NCI-H2081 treated with DMSO at 0.1 percent for 48 hours (cell line): ENCODE data around the gene NSL1.

ENCODE experiments used
- DNase-seq: peaks from one replicate; lab custom pipeline; 2025; lab: John Stamatoyannopoulos, UW

NSL1 gene

GRCh38 chr1:212685429-212685828, 106.1 kb downstream of the NSL1 start:
- no peak for DNase-seq

GRCh38 chr1:212684521-212685090, 107.0 kb downstream of the NSL1 start:
- no peak for DNase-seq

- no peak for DNase-seq
Measured at GRCh38 chr1:212684076-212684475, 107.5 kb downstream of the NSL1 start.

GRCh38 chr1:212683357-212683722, 108.2 kb downstream of the NSL1 start:
- DNase-seq, result no peak

GRCh38 chr1:212680680-212681389, 110.7 kb downstream of the NSL1 start:
- no peak for DNase-seq

- no peak for DNase-seq
Measured at GRCh38 chr1:212678456-212679410, 112.8 kb downstream of the NSL1 start.

- DNase-seq, result no peak
Measured at GRCh38 chr1:212677573-212677972, 114.0 kb downstream of the NSL1 start.

GRCh38 chr1:212677136-212677535, 114.4 kb downstream of the NSL1 start:
- DNase-seq, result no peak
